Measurements from ENCODE around the gene UBAP2L. TPM values are rescaled to one million over a fixed set of nuclear protein-coding genes. Genes with fewer than 3 reads are reported as not detected.
A peak's percentile ranks its signal among the peaks of the same experiment; 100 is the strongest.

UBAP2L gene
- total and polyA plus RNA-seq, 2 donors (not counting 1 experiment from before 2014, with no cell fraction given): 51.9 to 180 TPM

DNA sequence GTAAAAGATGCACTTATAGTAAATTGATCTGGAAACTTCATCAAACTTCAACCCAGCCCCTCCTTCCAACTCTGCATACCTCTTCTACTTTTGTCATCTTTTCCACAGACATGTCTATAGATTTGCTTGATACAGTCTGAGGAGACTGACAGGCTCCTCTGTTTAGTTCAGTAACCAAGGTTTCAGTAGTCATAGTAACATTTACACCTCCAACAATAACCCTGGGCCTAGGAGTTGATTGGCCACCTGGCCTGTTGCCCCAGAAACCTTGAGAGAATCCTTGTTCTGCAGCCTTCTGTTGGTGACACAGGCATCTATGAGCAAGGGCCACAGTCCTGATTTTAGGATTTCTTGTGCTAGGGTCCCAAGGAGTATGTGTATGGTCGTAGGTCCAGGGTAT, 14.6 kb upstream of the UBAP2L start, which contains the start of gene CFAP141:
CFAP141 (minus strand) TSS at position 138 of the 400 bp plus-strand sequence; CDS start at position 112, 26 bp downstream.
- peak in 1 of 2 donors; percentile 25 for DNase-seq (ENCODE audit: low read depth in 2 of 2)
- no peaks in the 10 kb centered on the region for H4K20me1 ChIP-seq (ENCODE audit: control insufficient read depth, extremely low read depth, insufficient read depth, low read length)
- no peaks in the 10 kb centered on the region for H3K79me2 ChIP-seq (ENCODE audit: control insufficient read depth, insufficient read depth, low read length)
- H3K4me2 ChIP-seq (ENCODE audit: extremely low read depth, insufficient read depth, low read length): no peak within 1 kb of the TSS
- no peaks in the 10 kb centered on the region for H3K9me3 ChIP-seq (ENCODE audit: control insufficient read depth, insufficient read depth, low read depth, low read length)
- H3K27ac ChIP-seq (ENCODE audit: insufficient read depth, low read length): no peak within 1 kb of the TSS
- TF ChIP-seq, protein P1, sequence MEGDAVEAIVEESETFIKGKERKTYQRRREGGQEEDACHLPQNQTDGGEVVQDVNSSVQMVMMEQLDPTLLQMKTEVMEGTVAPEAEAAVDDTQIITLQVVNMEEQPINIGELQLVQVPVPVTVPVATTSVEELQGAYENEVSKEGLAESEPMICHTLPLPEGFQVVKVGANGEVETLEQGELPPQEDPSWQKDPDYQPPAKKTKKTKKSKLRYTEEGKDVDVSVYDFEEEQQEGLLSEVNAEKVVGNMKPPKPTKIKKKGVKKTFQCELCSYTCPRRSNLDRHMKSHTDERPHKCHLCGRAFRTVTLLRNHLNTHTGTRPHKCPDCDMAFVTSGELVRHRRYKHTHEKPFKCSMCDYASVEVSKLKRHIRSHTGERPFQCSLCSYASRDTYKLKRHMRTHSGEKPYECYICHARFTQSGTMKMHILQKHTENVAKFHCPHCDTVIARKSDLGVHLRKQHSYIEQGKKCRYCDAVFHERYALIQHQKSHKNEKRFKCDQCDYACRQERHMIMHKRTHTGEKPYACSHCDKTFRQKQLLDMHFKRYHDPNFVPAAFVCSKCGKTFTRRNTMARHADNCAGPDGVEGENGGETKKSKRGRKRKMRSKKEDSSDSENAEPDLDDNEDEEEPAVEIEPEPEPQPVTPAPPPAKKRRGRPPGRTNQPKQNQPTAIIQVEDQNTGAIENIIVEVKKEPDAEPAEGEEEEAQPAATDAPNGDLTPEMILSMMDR (conservative IDR thresholded peaks at IDR 0.05 in 1 of 2, IDR thresholded peaks at IDR 0.05 in 1 of 2; ENCODE audit: low read depth in 1 of 2, low read length in 2 of 2): no peak
- TF ChIP-seq EZH2 (IDR thresholded peaks at IDR 0.05; ENCODE audit: low read length, missing control alignments): no peak
- no peaks in the 10 kb centered on the region for H3K27me3 ChIP-seq (ENCODE audit: control insufficient read depth, insufficient read depth, low read length)
- peaks cover 7% of the 10 kb centered on the region for H3K36me3 ChIP-seq (ENCODE audit: control insufficient read depth, insufficient read depth, low read length)
- H3K9ac ChIP-seq (ENCODE audit: insufficient read depth, low read length): no peak within 1 kb of the TSS
- no peak within 1 kb of the TSS for H3K4me3 ChIP-seq (replicated peaks in 1 of 4; ENCODE audit: control extremely low read depth in 1 of 4, insufficient read depth in 1 of 4, low read depth in 3 of 4, low read length in 4 of 4)
- no peak within 1 kb of the TSS for H2AFZ ChIP-seq (ENCODE audit: low read length)
- H3K4me1 ChIP-seq (ENCODE audit: control insufficient read depth, extremely low read depth, insufficient read depth, low read length): no peaks in the 10 kb centered on the region

DNA sequence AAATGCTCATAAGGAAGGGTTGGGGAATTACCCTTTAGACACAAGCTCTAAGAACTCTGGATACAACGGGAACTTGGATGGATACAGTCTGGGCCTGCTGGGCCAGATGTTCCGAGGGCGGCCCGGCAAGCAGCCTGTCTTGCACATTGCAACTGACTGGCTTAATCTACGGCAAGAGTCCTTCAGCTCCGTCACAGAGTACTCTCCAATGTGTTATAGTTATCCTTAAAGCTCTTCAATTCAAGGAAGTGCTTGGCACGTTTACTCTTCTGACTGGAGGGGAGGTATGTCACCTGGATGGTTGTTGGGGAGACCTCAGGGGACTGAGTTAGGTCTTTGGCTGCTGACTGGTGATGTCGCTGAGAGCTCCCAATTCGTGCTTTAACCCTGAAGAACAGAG, 13.5 kb upstream of the UBAP2L start:
- no peak overlapping the region for H2AFZ ChIP-seq (ENCODE audit: low read length)
- no peaks in the 10 kb centered on the region for H3K27me3 ChIP-seq (ENCODE audit: control insufficient read depth, insufficient read depth, low read length)
- H3K9me3 ChIP-seq (ENCODE audit: control insufficient read depth, insufficient read depth, low read depth, low read length): no peaks in the 10 kb centered on the region
- no peak for DNase-seq (ENCODE audit: low read depth in 2 of 2)
- H3K9ac ChIP-seq (ENCODE audit: insufficient read depth, low read length): no peak overlapping the region
- no peak for TF ChIP-seq EZH2 (IDR thresholded peaks at IDR 0.05; ENCODE audit: low read length, missing control alignments)
- TF ChIP-seq, protein P1 (conservative IDR thresholded peaks at IDR 0.05 in 1 of 2, IDR thresholded peaks at IDR 0.05 in 1 of 2; ENCODE audit: low read depth in 1 of 2, low read length in 2 of 2): no peak
- no peak overlapping the region for H3K4me2 ChIP-seq (ENCODE audit: extremely low read depth, insufficient read depth, low read length)
- no peak overlapping the region for H3K4me3 ChIP-seq (replicated peaks in 1 of 4; ENCODE audit: control extremely low read depth in 1 of 4, insufficient read depth in 1 of 4, low read depth in 3 of 4, low read length in 4 of 4)
- H4K20me1 ChIP-seq (ENCODE audit: control insufficient read depth, extremely low read depth, insufficient read depth, low read length): no peaks in the 10 kb centered on the region
- no peaks in the 10 kb centered on the region for H3K79me2 ChIP-seq (ENCODE audit: control insufficient read depth, insufficient read depth, low read length)
- no peak overlapping the region for H3K27ac ChIP-seq (ENCODE audit: insufficient read depth, low read length)
- peaks cover 9% of the 10 kb centered on the region for H3K36me3 ChIP-seq (ENCODE audit: control insufficient read depth, insufficient read depth, low read length)
- H3K4me1 ChIP-seq (ENCODE audit: control insufficient read depth, extremely low read depth, insufficient read depth, low read length): no peaks in the 10 kb centered on the region

DNA sequence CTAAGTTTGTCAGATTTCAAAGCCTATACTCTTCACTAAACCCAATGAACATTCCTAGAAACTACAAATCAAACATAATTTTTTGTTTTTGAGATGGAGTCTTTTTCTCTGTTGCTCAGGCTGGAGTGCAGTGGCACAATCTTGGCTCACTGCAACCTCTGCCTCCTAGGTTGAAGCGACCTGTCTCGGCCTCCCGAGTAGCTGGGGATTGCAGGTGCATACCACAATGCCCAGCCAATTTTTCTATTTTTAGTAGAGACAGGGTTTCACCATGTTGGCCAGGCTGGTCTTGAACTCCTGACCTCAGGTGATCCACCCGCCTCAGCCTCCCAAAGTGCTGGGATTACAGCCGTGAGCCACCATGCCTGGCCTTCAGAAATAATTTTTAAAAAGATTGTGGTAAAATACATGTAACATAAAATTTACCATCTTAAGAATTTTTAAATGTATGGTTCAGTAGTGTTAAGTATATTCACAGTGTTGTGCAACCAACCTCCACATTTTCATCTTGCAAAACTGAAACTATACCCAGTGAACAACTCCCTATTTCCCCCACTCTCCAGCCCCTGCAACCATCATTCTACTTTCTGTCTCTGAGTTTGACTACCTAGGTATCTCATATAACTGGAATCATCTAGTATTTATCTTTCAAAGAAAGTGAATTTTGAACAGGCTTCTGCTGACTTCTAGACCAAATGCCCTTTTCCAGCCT, 11.9 kb upstream of the UBAP2L start:
- Histone ChIP-seq H3K4me3 (replicated peaks in 1 of 4; ENCODE audit: control extremely low read depth in 1 of 4, insufficient read depth in 1 of 4, low read depth in 3 of 4, low read length in 4 of 4) (no peak overlapping the region), H3K9ac (ENCODE audit: insufficient read depth, low read length) (no peak overlapping the region), H3K27ac (ENCODE audit: insufficient read depth, low read length) (no peak overlapping the region), H3K4me1 (ENCODE audit: control insufficient read depth, extremely low read depth, insufficient read depth, low read length) (peaks cover 3% of the 10 kb centered on the region), H3K27me3 (ENCODE audit: control insufficient read depth, insufficient read depth, low read length) (no peaks in the 10 kb centered on the region), H3K36me3 (ENCODE audit: control insufficient read depth, insufficient read depth, low read length) (peaks cover 15% of the 10 kb centered on the region), H2AFZ (ENCODE audit: low read length) (no peak overlapping the region), H3K9me3 (ENCODE audit: control insufficient read depth, insufficient read depth, low read depth, low read length) (no peaks in the 10 kb centered on the region), H3K79me2 (ENCODE audit: control insufficient read depth, insufficient read depth, low read length) (no peaks in the 10 kb centered on the region), H4K20me1 (ENCODE audit: control insufficient read depth, extremely low read depth, insufficient read depth, low read length) (no peaks in the 10 kb centered on the region), H3K4me2 (ENCODE audit: extremely low read depth, insufficient read depth, low read length) (no peak overlapping the region)
- no peak for DNase-seq (ENCODE audit: low read depth in 2 of 2)
- TF ChIP-seq, protein P1 (conservative IDR thresholded peaks at IDR 0.05 in 1 of 2, IDR thresholded peaks at IDR 0.05 in 1 of 2; ENCODE audit: low read depth in 1 of 2, low read length in 2 of 2): no peak
- TF ChIP-seq EZH2 (IDR thresholded peaks at IDR 0.05; ENCODE audit: low read length, missing control alignments): no peak
